ENCODE data around the gene TMEM131. TPM values are rescaled to one million over a fixed set of nuclear protein-coding genes. Genes with fewer than 3 reads are reported as not detected.

TMEM131 gene
- total and polyA plus RNA-seq, 12 donors, result 8.2 to 34.3 (median 30.0) TPM

- peak overlapping the region; percentile 68 to 89 (median 78) for H3K27ac ChIP-seq
- DNase-seq (no peak), ATAC-seq (no peak)
- peaks cover 5 to 48% (median 37%) of the 10 kb centered on the region in 9 donors for H3K4me1 ChIP-seq
- no peaks in the 10 kb centered on the region for H3K36me3 ChIP-seq
- intact Hi-C loops (cut with DNase I), result loop anchor here in 2 of 10 donors (5.0 to 10.0 kb wide), 2 partner anchors 115 to 287 kb away; no protein-coding TSS in a partner anchor
- 62 to 66% methylated on average over 6 of the region's 6 CpGs for WGBS, 2 donors
- peaks cover 0 to 10% (median 0%) of the 10 kb centered on the region in 11 donors for H3K9me3 ChIP-seq
- no peaks in the 10 kb centered on the region for H3K27me3 ChIP-seq
- TF ChIP-seq, protein P1, sequence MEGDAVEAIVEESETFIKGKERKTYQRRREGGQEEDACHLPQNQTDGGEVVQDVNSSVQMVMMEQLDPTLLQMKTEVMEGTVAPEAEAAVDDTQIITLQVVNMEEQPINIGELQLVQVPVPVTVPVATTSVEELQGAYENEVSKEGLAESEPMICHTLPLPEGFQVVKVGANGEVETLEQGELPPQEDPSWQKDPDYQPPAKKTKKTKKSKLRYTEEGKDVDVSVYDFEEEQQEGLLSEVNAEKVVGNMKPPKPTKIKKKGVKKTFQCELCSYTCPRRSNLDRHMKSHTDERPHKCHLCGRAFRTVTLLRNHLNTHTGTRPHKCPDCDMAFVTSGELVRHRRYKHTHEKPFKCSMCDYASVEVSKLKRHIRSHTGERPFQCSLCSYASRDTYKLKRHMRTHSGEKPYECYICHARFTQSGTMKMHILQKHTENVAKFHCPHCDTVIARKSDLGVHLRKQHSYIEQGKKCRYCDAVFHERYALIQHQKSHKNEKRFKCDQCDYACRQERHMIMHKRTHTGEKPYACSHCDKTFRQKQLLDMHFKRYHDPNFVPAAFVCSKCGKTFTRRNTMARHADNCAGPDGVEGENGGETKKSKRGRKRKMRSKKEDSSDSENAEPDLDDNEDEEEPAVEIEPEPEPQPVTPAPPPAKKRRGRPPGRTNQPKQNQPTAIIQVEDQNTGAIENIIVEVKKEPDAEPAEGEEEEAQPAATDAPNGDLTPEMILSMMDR (IDR thresholded peaks at IDR 0.05), result no peak
- H3K4me3 ChIP-seq, result no peak overlapping the region
These were observed 125.9 kb downstream of the TMEM131 start for GRCh38 chr2:97869722-97870346.

DNA sequence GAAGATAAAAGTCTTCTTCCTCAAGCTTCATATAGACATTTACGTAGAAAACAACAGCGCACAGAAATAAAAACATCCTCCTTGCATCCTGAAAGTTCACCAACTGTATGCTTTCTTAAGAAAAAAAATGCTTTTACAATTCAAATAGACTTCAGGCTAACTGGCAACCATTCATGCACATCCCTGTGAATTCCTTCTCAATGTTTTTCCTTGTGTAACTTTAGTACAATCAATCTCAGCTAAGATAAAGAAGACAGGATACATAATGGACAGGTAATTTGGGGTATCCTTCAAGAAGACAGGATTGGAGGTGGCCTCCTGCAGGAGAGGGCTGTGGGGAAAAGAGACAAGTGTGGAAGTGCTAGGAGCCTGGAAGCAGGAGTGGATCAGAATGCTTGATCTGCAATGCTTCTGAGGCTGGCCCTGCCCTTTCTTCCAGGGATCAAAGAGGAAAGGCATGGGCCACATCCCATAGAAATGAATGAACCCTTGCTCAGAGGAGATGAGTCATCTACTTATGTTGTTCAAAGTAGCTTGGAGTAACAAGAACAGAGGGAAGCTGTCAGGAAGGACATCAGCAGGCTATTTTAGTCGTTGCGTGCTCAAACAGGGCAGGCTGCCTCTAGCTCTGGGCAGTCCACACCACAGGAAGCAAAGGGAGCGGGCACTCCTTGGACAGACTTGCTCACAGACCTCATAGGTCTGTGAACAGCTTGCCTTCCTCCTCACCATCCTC, 126.6 kb downstream of the TMEM131 start:
- 56 to 58% methylated on average over 5 of the region's 5 CpGs for WGBS, 2 donors
- Histone ChIP-seq H3K27ac (peak overlapping the region; percentile 68 to 89 (median 78)), H3K27me3 (no peaks in the 10 kb centered on the region), H3K36me3 (no peaks in the 10 kb centered on the region), H3K9me3 (peaks cover 0 to 3% (median 0%) of the 10 kb centered on the region in 11 donors), H3K4me3 (no peak overlapping the region), H3K4me1 (peaks cover 5 to 48% (median 37%) of the 10 kb centered on the region in 9 donors)
- peak; percentile 71 to 97 (median 94) for ATAC-seq
- intact Hi-C loops (cut with DNase I), result loop anchor here in 1 of 10 donors (10.0 kb wide), 1 partner anchor 116 kb away; no protein-coding TSS in a partner anchor
- DNase-seq, result peak in 1 of 2 donors; percentile 48
- TF ChIP-seq, protein P1 (IDR thresholded peaks at IDR 0.05), result no peak

DNA sequence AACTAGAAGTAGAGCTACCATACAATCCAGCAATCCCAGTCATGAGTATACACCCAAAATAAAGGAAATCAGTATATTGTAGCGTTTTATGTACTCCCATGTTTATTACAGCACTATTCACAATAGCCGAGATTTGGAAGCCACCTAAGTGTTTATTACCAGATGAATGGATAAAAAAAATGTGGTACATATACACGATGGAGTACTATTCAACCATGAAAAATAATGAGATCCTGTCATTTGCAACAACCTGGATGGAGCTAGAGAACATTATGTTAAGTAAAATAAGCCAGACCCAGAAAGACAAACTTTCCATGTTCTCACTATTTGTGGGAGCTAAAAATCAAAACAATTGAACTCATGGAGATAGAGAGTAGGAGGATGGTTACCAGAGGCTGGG, 131.9 kb downstream of the TMEM131 start:
- Histone ChIP-seq H3K4me3 (no peak overlapping the region), H3K9me3 (peaks cover 0 to 24% (median 0%) of the 10 kb centered on the region in 11 donors), H3K36me3 (peaks cover 0 to 13% (median 0%) of the 10 kb centered on the region in 9 donors), H3K4me1 (peaks cover 0 to 13% (median 6%) of the 10 kb centered on the region in 9 donors), H3K27ac (no peak overlapping the region), H3K27me3 (no peaks in the 10 kb centered on the region)
- intact Hi-C loops (cut with DNase I), result loop anchor here in 1 of 10 donors (10.0 kb wide), 1 partner anchor 121 kb away; no protein-coding TSS in a partner anchor
- ATAC-seq (no peak), DNase-seq (no peak)
- TF ChIP-seq, protein P1 (IDR thresholded peaks at IDR 0.05), result no peak
- WGBS, 2 donors, result 98 to 99% methylated on average over 3 of the region's 3 CpGs

DNA sequence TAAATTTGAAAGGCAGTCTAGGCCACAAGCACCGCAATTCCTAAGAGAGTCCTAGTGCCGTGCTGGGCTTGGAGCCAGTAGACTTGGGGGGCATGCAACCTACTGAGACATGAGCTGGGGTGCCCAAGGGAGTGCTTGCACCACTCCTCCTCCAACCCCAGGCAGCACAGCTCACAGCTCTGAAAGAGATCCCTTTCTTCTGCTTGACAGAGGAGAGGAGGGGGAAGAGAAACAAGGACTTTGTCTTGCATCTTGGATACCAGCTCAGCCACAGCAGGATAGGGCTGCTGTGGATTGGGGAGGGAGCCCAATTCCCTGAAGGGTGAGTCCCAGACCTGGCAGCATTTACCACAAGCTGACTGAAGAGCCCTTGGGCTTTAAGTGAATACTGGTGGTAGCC, 134.6 kb downstream of the TMEM131 start:
- no peak for ATAC-seq
- Histone ChIP-seq H3K36me3 (peaks cover 0 to 34% (median 0%) of the 10 kb centered on the region in 9 donors), H3K27me3 (no peaks in the 10 kb centered on the region), H3K9me3 (peaks cover 0 to 24% (median 0%) of the 10 kb centered on the region in 11 donors), H3K4me3 (no peak overlapping the region), H3K4me1 (peaks cover 0 to 7% (median 5%) of the 10 kb centered on the region in 9 donors), H3K27ac (no peak overlapping the region)
- TF ChIP-seq, protein P1 (IDR thresholded peaks at IDR 0.05), result no peak
- intact Hi-C loops (cut with DNase I), result loop anchor here in 1 of 10 donors (10.0 kb wide), 1 partner anchor 124 kb away; no protein-coding TSS in a partner anchor
- no peak for DNase-seq
- 87 to 90% methylated on average over 2 of the region's 2 CpGs for WGBS, 2 donors

Data from heart right ventricle (tissue), 16 donors.